Activated T-helper 17 cell treated with anti-CD3 and anti-CD28 coated beads, Interleukin-2, amount 50 U/mL, for 72 hours (primary cell): Measurements from ENCODE around the gene GRIK1. TPM values are rescaled to one million over a fixed set of nuclear protein-coding genes. Genes with fewer than 3 reads are reported as not detected.

Experiments
- ATAC-seq: fragments of 150-1000 bp; cut with Tn5 transposase; replicated peaks from 2 replicates; pipeline ENCODE4 v1.10.0; 2021; ENCODE audit warnings: mild to moderate bottlenecking, moderate library complexity
- H3K27ac Mint-ChIP-seq: one replicate; pipeline ENCODE4 v1.8.0; 2022; ENCODE audit warnings: mixed read lengths
- H3K27me3 Mint-ChIP-seq: one replicate; pipeline ENCODE4 v1.8.0; 2022; ENCODE audit warnings: mixed read lengths
- H3K36me3 Mint-ChIP-seq: one replicate; pipeline ENCODE4 v1.8.0; 2022; ENCODE audit warnings: low read depth, mild to moderate bottlenecking, mixed read lengths
- H3K4me1 Mint-ChIP-seq: one replicate; pipeline ENCODE4 v1.8.0; 2022; ENCODE audit warnings: mixed read lengths
- H3K4me3 Mint-ChIP-seq: one replicate; pipeline ENCODE4 v1.8.0; 2022; ENCODE audit warnings: mild to moderate bottlenecking, mixed read lengths
- H3K9me3 Mint-ChIP-seq: one replicate; pipeline ENCODE4 v1.8.0; 2022; ENCODE audit warnings: mixed read lengths
- total RNA-seq, 2 donors: library from RNA; stranded (reverse); gene quantifications; one replicate each; pipeline ENCODE4 v1.2.3, GENCODE V29; 2022

The GRIK1 gene
- total RNA-seq, 2 donors from 2014 or later, result not detected

- Mint-ChIP-seq H3K9me3 (no peaks in the 10 kb centered on the region), H3K27me3 (no peaks in the 10 kb centered on the region), H3K27ac (no peak overlapping the region), H3K36me3 (no peaks in the 10 kb centered on the region), H3K4me1 (no peaks in the 10 kb centered on the region), H3K4me3 (no peak overlapping the region)
- ATAC-seq, result no peak
Observed at GRCh38 chr21:29582855-29583254, 356.9 kb downstream of the GRIK1 start.

GRCh38 chr21:29581393-29581792, 358.4 kb downstream of the GRIK1 start:
- H3K4me1 Mint-ChIP-seq, result no peaks in the 10 kb centered on the region
- no peak overlapping the region for H3K27ac Mint-ChIP-seq
- no peaks in the 10 kb centered on the region for H3K9me3 Mint-ChIP-seq
- ATAC-seq, result peak; percentile 64
- H3K36me3 Mint-ChIP-seq, result no peaks in the 10 kb centered on the region
- H3K4me3 Mint-ChIP-seq, result no peak overlapping the region
- H3K27me3 Mint-ChIP-seq, result no peaks in the 10 kb centered on the region

GRCh38 chr21:29580732-29581285, 359.0 kb downstream of the GRIK1 start:
- no peak for ATAC-seq
- H3K4me3 Mint-ChIP-seq, result no peak overlapping the region
- no peaks in the 10 kb centered on the region for H3K4me1 Mint-ChIP-seq
- H3K27ac Mint-ChIP-seq, result no peak overlapping the region
- H3K36me3 Mint-ChIP-seq, result no peaks in the 10 kb centered on the region
- no peaks in the 10 kb centered on the region for H3K27me3 Mint-ChIP-seq
- H3K9me3 Mint-ChIP-seq, result no peaks in the 10 kb centered on the region

- no peak for ATAC-seq
- Mint-ChIP-seq H3K36me3 (no peaks in the 10 kb centered on the region), H3K4me3 (no peak overlapping the region), H3K4me1 (no peaks in the 10 kb centered on the region), H3K9me3 (no peaks in the 10 kb centered on the region), H3K27ac (no peak overlapping the region), H3K27me3 (no peaks in the 10 kb centered on the region)
Observed at GRCh38 chr21:29578306-29578705, 361.5 kb downstream of the GRIK1 start.

GRCh38 chr21:29571949-29572348, 367.8 kb downstream of the GRIK1 start:
- Mint-ChIP-seq H3K4me1 (no peaks in the 10 kb centered on the region), H3K27me3 (no peaks in the 10 kb centered on the region), H3K27ac (no peak overlapping the region), H3K4me3 (no peak overlapping the region), H3K36me3 (no peaks in the 10 kb centered on the region), H3K9me3 (no peaks in the 10 kb centered on the region)
- no peak for ATAC-seq

DNA sequence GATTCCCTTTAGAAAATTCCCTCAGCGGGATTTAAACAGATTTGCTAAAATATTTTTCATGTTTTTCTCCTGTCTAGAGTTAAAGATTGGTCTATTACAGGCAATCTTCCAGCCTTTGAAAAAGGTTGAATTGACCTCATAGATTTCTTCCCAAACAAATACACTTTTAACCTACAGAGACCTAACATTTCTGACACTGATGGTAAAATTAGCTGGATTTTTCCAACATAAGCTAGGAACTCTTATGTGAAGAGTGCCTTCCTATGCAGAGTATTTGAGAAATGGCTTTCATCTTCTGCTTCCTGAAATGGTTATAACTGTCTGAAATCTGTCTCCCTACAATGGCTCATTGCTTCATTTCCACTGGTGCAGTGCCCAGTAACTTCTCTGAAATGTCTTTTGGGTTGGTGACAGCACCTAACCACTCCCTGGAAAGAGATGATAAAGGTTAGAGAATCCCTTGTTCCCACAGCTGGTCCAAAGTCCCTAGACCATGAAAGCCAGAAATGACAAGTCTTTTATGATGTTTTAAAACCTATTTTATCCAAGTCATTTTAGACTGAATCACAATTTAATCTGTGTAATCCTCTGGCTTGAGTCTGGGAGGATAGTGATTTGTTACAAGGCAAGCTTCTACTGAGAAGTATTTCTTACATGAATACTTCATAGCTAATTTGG, 371.6 kb downstream of the GRIK1 start:
- Mint-ChIP-seq H3K9me3 (no peaks in the 10 kb centered on the region), H3K4me1 (no peaks in the 10 kb centered on the region), H3K36me3 (no peaks in the 10 kb centered on the region), H3K4me3 (no peak overlapping the region), H3K27me3 (no peaks in the 10 kb centered on the region), H3K27ac (no peak overlapping the region)
- ATAC-seq, result no peak

GRCh38 chr21:29557931-29558725, 381.7 kb downstream of the GRIK1 start:
- Mint-ChIP-seq H3K4me3 (no peak overlapping the region), H3K27me3 (no peaks in the 10 kb centered on the region), H3K27ac (no peak overlapping the region), H3K9me3 (no peaks in the 10 kb centered on the region), H3K4me1 (no peaks in the 10 kb centered on the region), H3K36me3 (peaks cover 6% of the 10 kb centered on the region)
- no peak for ATAC-seq

- no peaks in the 10 kb centered on the region for H3K9me3 Mint-ChIP-seq
- peaks cover 6% of the 10 kb centered on the region for H3K36me3 Mint-ChIP-seq
- H3K27ac Mint-ChIP-seq, result no peak overlapping the region
Observed at GRCh38 chr21:29557200-29557599, 382.6 kb downstream of the GRIK1 start.

GRCh38 chr21:29555601-29556000, 384.2 kb downstream of the GRIK1 start:
- no peaks in the 10 kb centered on the region for H3K9me3 Mint-ChIP-seq
- no peaks in the 10 kb centered on the region for H3K36me3 Mint-ChIP-seq
- H3K27me3 Mint-ChIP-seq, result no peaks in the 10 kb centered on the region
- no peak overlapping the region for H3K27ac Mint-ChIP-seq
- H3K4me3 Mint-ChIP-seq, result no peak overlapping the region
- no peak for ATAC-seq
- H3K4me1 Mint-ChIP-seq, result no peaks in the 10 kb centered on the region

More at GRCh38 chr21:29557200-29557599, 382.6 kb downstream of the GRIK1 start:
- Mint-ChIP-seq H3K4me3 (no peak overlapping the region), H3K4me1 (no peaks in the 10 kb centered on the region), H3K27me3 (no peaks in the 10 kb centered on the region)
- ATAC-seq, result no peak

DNA sequence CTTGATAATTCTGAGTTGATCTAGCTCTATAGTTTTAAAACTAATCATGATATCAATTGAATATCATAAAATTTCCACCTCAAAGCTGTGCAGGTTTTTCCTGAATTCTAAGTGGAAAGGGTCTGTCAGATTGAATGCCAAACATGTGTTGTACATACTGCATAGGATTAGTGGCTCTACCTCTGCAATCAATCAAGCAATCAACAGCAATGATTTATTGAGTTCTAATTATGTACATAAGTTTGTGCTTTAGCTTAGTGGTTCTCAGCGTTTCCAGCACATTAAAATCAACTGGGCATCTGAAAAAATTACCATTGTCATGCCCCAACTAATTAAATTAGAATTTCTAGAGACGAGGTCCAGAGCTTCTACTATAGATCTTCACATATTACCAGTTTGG, 389.6 kb downstream of the GRIK1 start:
- Mint-ChIP-seq H3K27me3 (no peaks in the 10 kb centered on the region), H3K4me3 (no peak overlapping the region), H3K36me3 (no peaks in the 10 kb centered on the region), H3K27ac (no peak overlapping the region), H3K4me1 (no peaks in the 10 kb centered on the region), H3K9me3 (no peaks in the 10 kb centered on the region)
- ATAC-seq, result no peak

GRCh38 chr21:29549614-29550013, 390.2 kb downstream of the GRIK1 start:
- Mint-ChIP-seq H3K27ac (no peak overlapping the region), H3K36me3 (no peaks in the 10 kb centered on the region), H3K4me3 (no peak overlapping the region), H3K9me3 (no peaks in the 10 kb centered on the region), H3K4me1 (no peaks in the 10 kb centered on the region), H3K27me3 (no peaks in the 10 kb centered on the region)
- ATAC-seq, result no peak

- ATAC-seq, result no peak
- Mint-ChIP-seq H3K27ac (no peak overlapping the region), H3K9me3 (no peaks in the 10 kb centered on the region), H3K4me1 (no peaks in the 10 kb centered on the region), H3K4me3 (no peak overlapping the region), H3K27me3 (no peaks in the 10 kb centered on the region), H3K36me3 (no peaks in the 10 kb centered on the region)
Observed at GRCh38 chr21:29547998-29548397, 391.8 kb downstream of the GRIK1 start.

DNA sequence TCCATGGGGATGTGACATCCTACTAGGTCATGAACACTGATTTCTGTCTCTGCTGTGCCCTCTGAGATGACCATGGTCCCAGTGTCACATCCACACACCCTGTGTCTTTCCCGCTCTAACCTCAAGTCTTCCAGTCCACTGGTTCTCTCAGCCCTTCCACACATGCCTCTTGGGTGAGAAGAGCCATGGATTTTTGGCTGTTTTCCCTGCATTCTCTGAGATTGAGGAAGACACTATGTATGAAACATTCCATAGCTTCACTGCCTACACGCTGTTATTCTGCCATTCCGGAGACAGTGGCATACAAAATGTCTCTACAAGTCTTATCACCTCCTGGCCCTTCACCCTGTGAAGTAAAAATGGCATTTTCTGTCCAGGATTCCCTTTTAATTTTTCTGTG, 393.7 kb downstream of the GRIK1 start:
- no peak overlapping the region for H3K27ac Mint-ChIP-seq
- no peaks in the 10 kb centered on the region for H3K36me3 Mint-ChIP-seq
- no peaks in the 10 kb centered on the region for H3K4me1 Mint-ChIP-seq
- H3K4me3 Mint-ChIP-seq, result no peak overlapping the region
- no peaks in the 10 kb centered on the region for H3K27me3 Mint-ChIP-seq
- ATAC-seq, result no peak
- H3K9me3 Mint-ChIP-seq, result no peaks in the 10 kb centered on the region

DNA sequence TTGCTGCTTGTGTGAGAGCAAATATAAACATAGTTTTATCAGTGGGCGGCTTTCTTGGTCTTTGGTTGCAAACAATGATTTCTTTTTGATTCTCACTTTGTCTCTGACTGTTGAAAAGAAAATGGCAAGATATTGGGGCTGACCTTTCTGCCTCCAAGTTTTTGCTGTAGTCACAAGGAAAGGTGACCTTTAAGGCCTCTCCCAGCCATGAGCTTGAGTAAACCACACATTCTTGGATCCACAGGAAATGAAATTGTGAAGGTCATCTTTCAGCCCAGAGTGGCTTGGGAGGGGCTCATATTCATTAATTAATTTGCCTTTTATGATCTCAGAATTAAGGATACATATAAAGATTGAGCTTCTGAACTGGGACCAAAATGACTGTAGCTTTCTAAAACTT, 399.5 kb downstream of the GRIK1 start:
- no peak for ATAC-seq
- Mint-ChIP-seq H3K27me3 (no peaks in the 10 kb centered on the region), H3K4me3 (no peak overlapping the region), H3K4me1 (no peaks in the 10 kb centered on the region), H3K27ac (no peak overlapping the region), H3K9me3 (peaks cover 10% of the 10 kb centered on the region), H3K36me3 (peaks cover 8% of the 10 kb centered on the region)

DNA sequence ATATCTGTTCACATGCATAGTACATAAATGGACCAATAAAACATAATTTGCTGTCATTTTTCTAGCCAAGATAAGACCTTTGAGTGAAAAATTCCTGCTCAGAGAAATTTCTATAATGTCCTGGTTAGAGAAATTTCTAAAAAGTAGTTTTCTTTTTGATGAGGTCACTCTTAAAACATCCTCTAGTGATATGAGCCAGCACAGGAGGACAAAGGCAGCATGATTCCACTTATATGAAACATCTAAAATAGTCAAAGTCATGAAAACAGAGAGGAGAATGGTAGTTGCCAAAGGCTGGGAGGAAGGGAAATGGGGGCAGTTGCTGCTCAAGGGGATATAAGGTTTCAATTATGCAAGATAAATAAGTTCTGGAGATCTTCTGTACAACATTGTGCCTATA, 401.7 kb downstream of the GRIK1 start:
- Mint-ChIP-seq H3K27me3 (no peaks in the 10 kb centered on the region), H3K4me1 (no peaks in the 10 kb centered on the region), H3K36me3 (peaks cover 8% of the 10 kb centered on the region), H3K4me3 (no peak overlapping the region), H3K27ac (no peak overlapping the region), H3K9me3 (peaks cover 14% of the 10 kb centered on the region)
- ATAC-seq, result no peak
